GM19397 (cell line): ENCODE results near the gene SLMAP.

Experiments
- ATAC-seq: cut with Tn5 transposase; IDR thresholded peaks from one replicate; pipeline ENCODE4 v1.9.1; 2021; ENCODE audit warnings: mild to moderate bottlenecking, moderate library complexity; ENCODE audit not compliant: unreplicated experiment

The SLMAP gene

DNA sequence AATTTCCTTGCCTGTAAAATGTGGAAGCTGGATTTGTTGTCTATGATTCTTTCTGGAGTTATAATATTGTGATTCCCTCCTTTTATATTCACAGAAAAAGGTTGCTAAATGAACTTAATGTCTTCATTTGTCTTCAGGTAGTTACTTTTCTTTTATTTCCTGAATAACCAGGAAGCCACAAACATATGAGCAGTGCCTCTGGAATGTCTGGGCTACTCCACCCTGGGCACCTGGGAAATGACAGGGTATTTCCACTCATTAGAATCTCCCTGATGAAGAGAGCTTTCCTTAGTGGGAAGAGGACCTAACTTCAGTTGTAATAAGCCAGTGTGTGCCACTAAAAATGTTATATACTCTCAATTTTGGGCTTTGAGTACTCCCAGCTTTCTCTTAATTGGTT lies 3.8 kb upstream of the SLMAP start:
- no peak for ATAC-seq

DNA sequence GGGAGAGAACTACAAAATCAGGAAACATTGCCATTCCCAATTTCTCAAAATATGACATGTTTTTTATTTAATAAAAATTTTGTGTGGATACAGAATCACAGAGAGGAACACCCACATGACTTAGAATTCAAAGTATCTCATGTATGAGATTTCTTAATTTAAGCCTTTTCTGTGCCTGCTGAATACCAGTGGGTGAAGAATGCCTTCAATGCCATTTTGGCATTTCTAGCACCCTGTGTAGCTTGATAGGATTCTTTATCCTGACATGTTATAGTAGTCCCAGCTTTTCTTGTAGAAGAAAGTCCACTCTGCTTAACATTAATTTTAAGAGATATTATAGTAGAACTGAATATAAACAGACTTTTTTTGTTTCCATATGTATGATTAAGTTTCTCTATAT lies 3.1 kb upstream of the SLMAP start:
- ATAC-seq = no peak

DNA sequence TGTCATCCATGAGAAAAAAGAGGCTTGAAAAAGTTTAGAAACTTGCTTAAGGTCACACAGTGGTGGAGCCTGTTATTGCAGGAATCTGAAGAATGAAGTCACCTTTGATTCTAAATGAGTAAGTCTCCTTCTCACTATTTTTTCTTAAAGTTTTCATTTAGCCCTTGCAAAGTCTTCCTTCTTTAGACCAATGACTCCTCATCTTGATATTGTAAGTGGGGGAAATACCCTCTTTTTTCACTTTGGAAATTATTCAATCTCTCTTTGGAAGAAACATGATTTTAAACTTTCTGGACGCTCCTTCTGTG lies 787 bp upstream of the SLMAP start:
- ATAC-seq = no peak

DNA sequence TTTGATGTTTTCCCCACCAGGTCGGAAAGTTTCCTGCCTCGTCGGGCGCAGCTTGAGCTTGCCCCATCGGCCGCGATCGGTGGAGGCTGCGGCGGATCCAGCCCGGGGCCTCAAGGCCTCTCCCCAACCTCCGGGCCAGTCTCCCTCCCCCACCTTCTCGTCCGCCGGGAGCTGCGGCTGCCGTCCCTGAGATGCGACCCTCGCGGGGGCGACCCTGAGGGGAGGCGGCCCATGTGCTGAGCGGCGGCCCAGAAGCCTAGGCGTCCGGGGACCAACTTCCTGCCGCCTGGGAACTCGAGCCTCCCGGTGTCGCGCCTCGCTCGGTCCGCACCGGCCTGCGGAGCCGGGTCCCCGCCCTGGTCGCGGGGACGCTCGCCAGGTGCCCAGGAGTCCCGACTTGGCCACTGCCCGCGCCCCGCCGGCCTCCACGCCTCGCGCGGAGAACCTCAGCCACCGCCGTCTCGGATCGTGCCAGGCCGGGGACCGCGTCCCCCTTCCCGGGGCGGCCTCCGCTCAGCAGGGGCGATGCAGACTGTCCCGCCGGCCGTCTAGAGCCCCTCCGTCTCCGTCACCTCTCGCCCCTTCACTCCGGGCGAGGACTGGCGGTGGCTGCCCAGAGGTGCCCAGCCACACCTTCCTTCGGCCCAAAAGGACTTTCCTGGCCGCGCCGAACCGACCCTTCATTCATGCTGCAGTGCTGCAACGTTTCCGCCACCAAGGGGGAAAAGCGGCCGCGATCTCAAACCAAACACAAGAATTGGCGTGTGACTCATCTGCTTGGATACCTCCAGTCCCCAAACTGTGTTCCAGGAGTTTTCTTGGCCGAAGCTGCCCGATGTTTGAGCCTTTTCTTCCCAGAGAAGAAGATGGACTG lies 656 bp downstream of the SLMAP start:
- peak; percentile 25 for ATAC-seq

DNA sequence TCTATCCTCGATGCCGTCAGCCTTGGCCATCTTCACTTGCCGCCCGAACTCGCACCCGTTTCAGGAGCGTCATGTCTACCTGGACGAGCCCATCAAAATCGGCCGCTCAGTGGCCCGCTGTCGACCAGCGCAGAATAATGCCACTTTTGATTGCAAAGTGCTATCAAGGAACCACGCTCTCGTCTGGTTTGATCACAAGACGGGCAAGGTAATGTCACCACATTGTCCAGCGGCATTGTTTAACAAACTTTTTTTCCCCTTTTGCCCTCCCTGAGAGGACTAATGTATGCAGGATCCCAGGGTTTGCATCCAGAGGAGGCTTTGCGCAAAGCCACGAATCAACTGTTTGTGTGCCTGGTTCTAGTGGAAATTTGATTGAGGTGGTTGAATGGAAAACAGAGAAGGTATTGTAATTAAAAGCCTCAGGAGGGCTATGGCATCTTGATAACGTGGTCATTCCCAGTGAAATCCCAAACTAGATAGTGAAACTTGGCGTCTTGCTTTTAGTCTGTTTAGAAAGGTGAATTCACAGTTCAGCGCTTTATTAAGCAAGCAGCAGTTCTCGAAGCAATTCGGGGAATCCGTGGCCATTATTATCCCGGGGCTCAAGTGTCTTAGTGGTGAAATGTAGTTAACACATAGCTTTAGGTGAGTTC lies 1.7 kb downstream of the SLMAP start:
- no peak for ATAC-seq

DNA sequence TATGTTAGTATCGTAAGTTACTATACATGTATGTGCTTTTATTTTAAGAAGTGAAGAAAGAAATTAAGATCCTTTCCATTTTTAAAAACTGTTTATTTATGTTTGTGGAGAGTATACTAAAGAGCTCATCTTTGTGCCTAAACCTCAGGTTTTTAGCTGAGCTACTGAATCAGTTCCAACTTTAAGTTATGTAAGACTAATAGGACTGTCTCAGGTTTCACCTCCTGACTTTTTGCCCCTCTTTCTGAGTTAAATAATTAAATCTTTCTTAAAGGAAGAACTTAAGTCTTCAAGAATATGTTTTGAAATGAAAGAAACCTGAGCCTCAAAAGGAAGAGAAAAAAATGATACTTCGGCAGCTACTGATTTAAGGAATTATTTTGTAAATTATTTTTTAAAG lies 2.6 kb downstream of the SLMAP start:
- ATAC-seq = no peak

DNA sequence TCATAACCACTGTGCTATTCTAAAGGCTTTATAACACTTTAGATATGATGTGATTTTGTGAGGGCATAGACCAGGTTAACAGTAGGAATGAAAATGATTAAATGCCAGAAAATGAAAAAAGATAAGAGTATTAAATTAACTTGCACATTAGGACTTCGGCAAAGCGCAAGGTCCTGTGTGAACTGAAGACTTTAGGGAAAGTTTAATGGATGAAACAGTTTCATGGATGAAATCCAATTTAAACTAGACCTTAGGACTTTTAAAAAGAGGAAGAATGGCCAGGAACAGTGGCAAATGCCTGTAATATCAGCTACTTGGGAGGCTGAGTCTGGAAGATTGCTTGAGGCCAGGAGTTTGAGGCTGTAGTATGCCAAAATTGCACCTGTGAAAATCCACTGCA lies 8.7 kb downstream of the SLMAP start:
- no peak for ATAC-seq

DNA sequence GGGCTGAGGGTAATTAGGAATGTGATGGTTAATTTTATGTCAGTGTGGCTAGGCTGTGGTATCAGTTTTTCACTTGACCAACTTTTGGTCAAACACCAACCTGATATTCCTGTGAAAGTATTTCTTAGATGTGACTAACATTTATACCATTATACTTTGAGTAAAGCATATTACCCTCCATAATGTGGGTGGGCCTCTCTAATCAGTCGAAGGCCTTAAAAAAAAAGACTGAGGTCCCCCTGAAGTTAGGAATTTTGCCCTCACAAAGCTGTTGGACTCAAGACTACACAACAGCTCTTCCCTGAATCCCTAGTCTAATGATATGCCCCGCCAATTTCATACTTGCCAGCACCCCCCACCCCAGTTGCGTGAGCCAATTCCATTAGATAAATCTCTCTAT lies 12.5 kb downstream of the SLMAP start:
- no peak for ATAC-seq

DNA sequence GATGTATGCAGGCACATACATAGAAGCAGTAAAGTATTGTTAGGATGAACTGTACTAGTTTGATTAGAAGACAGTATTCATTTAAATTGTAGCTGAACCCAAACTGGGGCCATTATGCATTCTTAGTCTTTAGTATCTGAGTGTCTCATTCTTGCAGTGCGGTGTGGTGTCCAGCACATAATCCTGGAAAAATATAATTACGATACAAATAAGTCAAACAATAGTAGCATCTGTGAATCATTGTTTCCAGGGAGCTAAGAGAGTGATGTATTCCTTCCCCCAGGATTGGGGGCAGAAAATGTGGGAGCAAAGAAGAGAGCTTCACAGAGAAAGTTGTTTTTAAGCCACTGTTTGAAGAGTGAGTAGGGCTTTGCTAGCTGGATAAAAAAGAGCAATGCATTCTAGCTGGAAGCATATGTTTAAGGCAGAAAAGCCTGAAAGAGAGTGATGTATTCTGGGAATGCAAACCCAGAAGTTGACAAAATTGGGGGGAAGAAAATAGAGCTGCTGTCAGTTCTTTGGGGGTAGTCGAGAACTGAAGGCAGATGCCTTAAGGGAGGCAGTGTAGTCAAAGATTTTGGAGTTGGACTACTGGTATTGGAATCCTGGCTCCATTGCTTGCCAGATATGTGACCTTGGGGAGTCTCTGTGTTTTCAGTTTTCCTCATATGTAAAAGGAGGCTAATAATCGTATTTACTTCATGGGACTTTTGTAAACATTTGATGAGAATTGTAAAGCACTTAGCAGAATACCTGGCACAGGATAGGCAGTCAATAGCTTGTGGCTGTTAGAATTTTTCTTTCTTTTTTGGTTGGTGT lies 14.1 kb downstream of the SLMAP start:
- no peak for ATAC-seq

DNA sequence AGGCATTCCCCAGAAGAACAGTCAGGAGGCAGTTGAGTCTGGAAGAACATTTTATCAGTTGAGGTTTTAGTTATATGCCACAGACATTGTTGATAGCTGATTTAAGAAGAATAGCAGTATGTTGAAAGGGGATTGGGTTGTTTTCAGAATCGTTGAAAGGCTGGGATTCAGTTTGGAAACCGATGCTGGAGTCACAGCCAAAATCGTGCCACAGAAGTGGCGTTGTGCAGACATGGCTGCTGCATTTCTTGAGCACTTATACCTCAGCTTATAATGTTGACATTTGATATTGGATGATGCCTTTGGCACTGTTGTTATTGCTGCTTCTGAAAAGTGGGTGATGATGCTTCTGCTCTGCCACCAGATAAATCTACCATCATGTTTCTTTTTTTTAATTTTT lies 16.1 kb downstream of the SLMAP start:
- no peak for ATAC-seq

DNA sequence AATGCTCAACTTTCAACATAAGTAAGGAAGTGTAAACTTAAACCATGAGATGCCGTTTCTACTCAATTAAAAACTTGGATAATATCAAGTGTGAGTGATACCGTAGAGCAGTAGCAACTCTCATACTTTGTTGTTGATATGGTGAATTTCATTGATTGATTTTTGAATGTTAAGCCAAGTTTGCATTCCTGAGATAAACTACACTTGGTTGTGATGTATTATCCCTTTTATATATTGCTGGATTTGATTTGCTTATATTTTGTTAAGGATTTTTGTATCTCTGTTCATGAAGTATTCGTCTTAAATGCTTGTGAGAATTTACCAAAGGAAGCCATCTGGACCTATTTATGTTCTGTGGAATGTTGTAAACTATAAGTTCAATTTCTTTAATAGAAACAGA lies 21.7 kb downstream of the SLMAP start:
- no peak for ATAC-seq

DNA sequence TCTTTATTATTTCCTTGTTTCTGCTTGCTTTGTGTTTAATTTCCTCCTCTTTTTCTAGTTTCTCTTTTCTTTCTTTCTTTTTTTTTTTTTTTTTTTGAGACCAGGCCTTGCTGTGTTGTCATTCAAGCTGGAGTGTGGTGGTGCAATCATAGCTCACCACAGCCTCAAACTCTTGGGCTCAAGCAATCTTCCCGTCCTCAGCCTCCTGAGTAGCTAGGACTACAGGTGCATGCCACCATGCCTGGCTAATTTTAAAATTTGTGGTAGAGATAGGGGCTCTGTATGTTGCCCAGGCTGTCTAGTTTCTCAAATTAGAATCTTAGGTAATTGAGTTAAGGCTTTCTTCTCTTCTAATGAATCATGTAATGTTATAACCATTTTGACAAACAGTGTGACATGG lies 22.4 kb downstream of the SLMAP start:
- no peak for ATAC-seq

DNA sequence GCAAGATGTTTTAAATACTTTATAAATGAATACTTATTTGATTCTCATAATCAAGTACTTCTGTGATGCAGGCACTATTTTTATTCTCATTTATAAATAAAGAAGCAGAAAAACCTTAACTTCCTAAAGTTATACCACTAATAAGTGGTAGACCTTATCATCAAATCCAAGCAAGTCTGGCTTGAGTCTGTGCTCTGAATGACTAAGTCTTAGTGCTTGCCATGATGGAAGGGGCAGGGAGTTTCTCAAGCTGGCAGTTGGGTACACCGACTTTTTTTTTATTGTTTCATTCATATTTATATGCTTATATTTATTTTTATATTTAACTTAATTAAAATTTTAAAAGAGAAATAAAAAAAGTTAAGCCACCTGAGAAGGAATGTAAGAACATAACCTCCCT lies 23.6 kb downstream of the SLMAP start:
- ATAC-seq = no peak

DNA sequence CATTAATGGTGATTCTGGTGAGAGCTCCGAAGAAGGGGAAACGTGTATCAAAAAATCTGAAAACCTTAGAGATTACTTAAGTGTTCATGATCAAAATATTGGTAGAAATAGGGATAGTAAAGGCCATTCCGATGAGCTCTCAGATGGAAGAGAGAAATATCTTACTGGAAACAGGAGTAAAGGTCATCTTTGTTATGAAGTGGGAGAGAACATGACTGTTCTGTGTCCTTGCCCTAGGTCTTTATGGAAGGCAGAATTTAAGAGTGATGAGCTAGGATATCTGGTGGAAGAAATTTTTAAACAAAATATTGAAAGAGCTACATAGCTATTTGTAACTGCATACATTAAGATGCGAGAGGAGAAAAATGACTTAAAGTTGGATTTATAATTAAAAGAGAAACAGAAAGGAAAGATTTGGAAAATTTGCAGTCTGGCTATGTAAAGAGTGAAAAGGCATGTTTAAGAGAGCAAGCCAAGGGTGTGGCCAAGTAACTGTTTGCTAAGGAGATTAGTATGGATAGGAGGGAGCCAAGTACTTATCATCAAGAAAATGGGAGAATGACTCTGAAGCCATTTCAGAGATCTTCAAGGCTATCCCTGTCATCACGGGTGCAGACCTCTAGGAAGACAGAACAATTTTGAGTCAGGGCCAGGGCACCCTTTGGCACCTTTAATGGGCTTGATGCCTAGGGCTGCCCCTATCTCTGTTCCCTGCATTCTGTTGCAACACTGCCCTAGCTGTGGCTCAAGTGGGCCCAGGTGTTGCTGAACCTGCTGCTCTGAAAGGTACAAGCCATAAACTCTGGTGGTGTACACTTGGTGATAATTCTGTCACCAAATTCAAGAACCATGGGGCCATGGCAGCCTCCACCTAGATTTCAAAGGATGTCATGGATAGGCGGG lies 27.3 kb downstream of the SLMAP start:
- ATAC-seq = no peak

DNA sequence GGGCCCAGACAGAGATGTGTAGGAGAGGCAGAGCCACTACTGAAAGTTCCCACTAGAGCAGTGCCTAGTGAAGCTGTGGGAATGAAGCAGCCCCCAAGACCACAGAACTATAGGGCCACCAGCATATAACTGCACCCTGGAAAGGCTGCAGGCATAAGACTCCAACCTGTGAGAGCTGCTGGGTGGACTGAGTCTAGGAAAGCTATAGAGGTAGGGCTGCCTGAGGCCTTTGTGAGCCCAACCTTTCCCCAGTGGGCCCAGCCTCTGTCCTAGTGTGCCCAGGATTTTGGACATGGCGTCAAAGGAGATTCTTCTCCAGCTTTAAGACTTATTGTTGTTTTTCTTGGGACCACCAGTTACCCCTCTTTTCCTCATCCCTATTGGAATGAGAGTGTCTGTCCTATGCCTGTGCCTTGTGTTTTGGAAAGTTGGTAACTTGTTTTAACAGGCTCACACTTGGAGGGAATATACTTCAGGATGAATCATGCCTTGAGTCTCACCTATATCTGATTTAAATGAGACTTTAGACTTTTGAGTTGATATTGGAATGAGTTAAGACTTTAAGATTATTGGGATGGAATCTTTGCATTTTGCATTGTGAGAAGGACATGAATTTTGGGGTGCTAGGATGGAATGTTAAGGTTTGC lies 28.1 kb downstream of the SLMAP start:
- ATAC-seq = no peak

DNA sequence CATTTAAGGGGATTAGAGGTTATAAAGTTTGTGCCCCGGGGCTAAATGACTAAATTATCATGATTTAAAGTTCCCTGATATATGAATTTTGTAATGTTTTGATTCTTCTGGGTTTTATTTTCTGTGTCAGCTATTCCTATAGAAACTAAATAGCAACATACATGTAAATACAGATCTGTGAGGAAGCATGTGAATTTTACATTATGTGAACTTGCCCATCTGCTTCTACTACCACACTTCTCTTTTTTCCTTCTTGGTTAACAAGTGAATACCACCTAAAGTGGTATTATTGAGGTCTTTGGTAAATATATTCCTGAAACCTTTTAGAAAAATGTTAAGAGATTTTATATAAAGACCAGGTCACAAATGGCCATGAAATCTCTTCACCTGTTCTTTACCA lies 29.3 kb downstream of the SLMAP start:
- ATAC-seq = no peak

DNA sequence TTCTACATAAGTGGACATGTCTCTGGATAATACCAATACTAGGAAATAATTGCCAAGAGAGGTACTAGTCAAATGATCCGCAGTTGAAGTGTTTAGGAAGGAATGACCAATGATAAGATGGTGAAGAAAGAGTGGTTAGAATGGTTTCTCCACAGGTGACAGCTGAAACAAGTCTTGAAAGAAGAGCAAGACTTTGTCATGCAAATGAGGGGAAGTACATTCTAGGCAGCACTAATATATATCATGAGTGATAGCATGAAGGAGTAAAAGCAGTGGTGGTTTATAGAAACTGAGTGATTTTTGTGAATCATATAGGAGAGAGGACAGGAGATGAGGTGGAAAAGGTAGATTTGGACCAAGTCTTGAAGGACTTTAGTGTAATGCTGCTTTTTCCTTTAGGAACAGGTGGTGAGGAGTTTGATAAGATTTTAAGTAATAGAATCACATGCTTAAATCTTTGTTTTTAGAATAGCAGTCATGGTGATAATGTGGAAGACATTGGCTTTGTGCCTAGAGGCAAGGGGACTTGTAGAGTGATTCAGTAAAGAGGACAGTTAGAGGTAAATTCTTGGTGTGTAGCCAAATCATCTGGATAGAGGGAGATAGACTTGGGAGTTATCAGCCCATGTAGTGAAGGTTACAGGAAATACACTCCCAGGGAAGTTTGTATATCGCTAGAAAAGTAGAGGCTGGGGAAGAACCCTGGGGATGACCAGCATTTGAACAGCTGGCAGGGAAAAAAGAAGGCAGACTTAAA lies 31.9 kb downstream of the SLMAP start:
- ATAC-seq = peak; percentile 82

DNA sequence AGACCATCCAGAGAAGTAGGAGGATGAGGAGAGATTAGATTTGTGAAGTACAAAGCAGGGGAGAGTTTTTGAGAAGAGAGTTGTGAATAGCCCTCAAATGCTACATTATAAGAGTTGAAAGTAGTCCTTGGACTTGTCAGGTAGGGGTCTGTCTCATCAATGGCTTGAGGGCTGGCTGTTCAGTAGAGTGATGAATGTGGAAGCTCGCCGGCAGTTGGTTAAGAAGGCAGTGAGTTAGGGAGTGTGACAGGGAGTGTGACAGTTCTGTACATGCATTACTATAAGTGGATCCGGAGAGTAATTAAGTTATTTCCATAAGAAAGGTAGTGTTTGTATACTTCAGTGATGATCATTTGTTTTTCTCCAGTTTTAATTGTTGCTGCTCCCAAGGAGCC lies 32.5 kb downstream of the SLMAP start:
- ATAC-seq = no peak

DNA sequence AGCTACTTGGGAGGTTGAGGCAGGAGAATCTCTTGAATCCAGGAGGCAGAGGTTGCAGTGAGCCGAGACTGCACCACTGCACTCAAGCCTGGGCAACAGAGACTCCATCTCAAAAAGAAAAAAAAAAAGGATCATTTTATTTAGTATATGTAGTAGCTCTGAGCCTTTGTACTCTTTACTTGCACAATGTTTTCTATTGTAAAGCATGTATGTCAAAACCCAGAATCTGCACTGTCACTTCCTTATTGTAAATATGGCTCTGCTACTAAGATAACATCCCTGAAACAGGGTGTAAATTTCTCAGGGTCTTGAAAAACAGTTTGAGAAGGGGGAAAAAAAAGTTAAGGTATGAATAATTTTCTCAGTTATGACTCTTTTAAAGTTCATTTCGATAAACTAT lies 35.1 kb downstream of the SLMAP start:
- ATAC-seq = no peak

DNA sequence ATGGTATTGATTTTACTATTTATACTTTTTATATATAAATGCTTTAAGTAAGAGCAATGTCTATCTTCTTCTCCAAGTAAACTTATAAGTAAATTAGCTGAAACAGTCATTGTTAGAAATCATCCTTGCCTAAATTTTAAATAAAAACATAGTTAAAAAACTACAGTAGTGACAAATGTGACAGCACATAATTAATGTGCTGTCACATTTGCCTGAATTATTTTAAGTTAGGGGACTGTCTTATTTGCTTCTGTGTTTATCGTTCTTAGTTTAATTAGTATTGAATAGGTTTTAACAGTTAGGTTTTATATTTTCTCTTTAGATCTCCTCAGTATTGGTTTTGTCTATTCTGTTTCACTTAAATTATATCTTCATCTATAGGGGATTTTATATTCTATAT lies 36.1 kb downstream of the SLMAP start:
- no peak for ATAC-seq
